Right lobe of liver (tissue), 6 donors: ENCODE data around the gene TRIM66. TPM values are rescaled to one million over a fixed set of nuclear protein-coding genes. Genes with fewer than 3 reads are reported as not detected.

Source experiments
- ATAC-seq, 4 donors: fragments of 200-7000 bp; cut with Tn5 transposase; one replicate each; pipeline ENCODE4 v1.9.1; 2020; ENCODE audit warnings: mild to moderate bottlenecking in 4 of 4, moderate library complexity in 4 of 4
- DNase-seq, 3 donors: peaks; one replicate each; pipeline ENCODE4 v3.0.0-alpha.2; 2020
- H3K27ac ChIP-seq, 3 donors: fragments of 200-600 bp; one replicate each; pipeline ENCODE4 v1.8.0; 2022
- H3K27me3 ChIP-seq, 2 donors: fragments of 200-600 bp; one replicate each; pipeline ENCODE4 v1.8.0; 2022
- H3K36me3 ChIP-seq, 4 donors: fragments of 200-600 bp; sonication (generic) in 1 of 4; one replicate each; pipeline versions ENCODE4 v1.5.1 to v1.8.0; 2017 to 2022; ENCODE audit warnings: control low read depth in 1 of 4
- H3K4me1 ChIP-seq, 4 donors: fragments of 200-600 bp; sonication (generic) in 1 of 4; one replicate each; pipeline versions ENCODE4 v1.5.1 to v1.8.0; 2017 to 2022; ENCODE audit warnings: control low read depth in 1 of 4
- H3K4me3 ChIP-seq, 3 donors: fragments of 200-600 bp; one replicate each; pipeline ENCODE4 v1.8.0; 2022
- H3K9me3 ChIP-seq, 4 donors: fragments of 200-600 bp; sonication (generic) in 1 of 4; one replicate each; pipeline versions ENCODE4 v1.5.1 to v1.8.0; 2017 to 2022; ENCODE audit warnings: control low read depth in 1 of 4
- CTCF ChIP-seq, 4 donors: fragments of 200-600 bp in 3 of 4; fragments of 450-650 bp in 1 of 4; IDR thresholded peaks; one replicate each; pipeline versions ENCODE4 v1.5.1 to v1.8.0; 2016 to 2022; ENCODE audit warnings: antibody characterized with exemption in 4 of 4, mild to moderate bottlenecking in 2 of 4
- POLR2A ChIP-seq: fragments of 450-650 bp; IDR thresholded peaks from one replicate; pipeline ENCODE4 v1.6.1; 2017; ENCODE audit warnings: antibody characterized with exemption, mild to moderate bottlenecking
- WGBS: methylation state at CpG from one replicate; pipeline ENCODE4 v1.1.6; 2018; ENCODE audit warnings: low coverage, low lambda C conversion rate; ENCODE audit not compliant: insufficient coverage; ENCODE audit errors: missing lambda C conversion rate; 5-methylcytosine and 5-hydroxymethylcytosine counted together
- intact Hi-C, 2 donors: fragments of 100-400 bp; cut with DNase I; formaldehyde crosslinking; loops; one replicate each; pipeline versions ENCODE4 v1.11.2 to v1.14.1; 2022
- total RNA-seq, 6 experiments: library from RNA; depleted of rRNA in 2 of 6; stranded (reverse); fragments of >200 nt in 2 of 6; fragmentation: NEBNext Ultra II Directional in 3 of 6; extraction: Animal tissue kit (Norgen Biotek cat#: 25700) in 3 of 6; gene quantifications; one replicate each; pipeline versions ENCODE4 v1.1.0 to v1.2.4, GENCODE V29; 2016 to 2023
- donor health status: DM: no; HTN: yes; CAD: no.
- donor health status: DM: no; HTN: no; CAD: no.
- donor health status: DM: no; HTN: no; CAD: no.
- donor health status: DM: no; HTN: yes; CAD: no.
- donor health status: DM: no; HTN: yes; CAD: no.

TRIM66 gene
- total RNA-seq, 6 experiments from 2014 or later = 4.0 to 16.4 (median 6.9) TPM

GRCh38 chr11:8692417-8692816, 10.0 kb upstream of the TRIM66 start:
- no peak for DNase-seq
- ATAC-seq = no peak
- Histone ChIP-seq H3K36me3 (peaks cover 0 to 55% (median 33%) of the 10 kb centered on the region in 4 donors), H3K27me3 (no peaks in the 10 kb centered on the region), H3K4me3 (no peak overlapping the region), H3K9me3 (no peaks in the 10 kb centered on the region), H3K27ac (no peak overlapping the region), H3K4me1 (peaks cover 0 to 14% (median 5%) of the 10 kb centered on the region in 4 donors)
- TF ChIP-seq POLR2A (no peak), CTCF (IDR thresholded peaks at IDR 0.05) (no peak)
- intact Hi-C loops = no loop called here
- WGBS = 100% methylated on average over 3 of the region's 3 CpGs

GRCh38 chr11:8691601-8692000, 9.1 kb upstream of the TRIM66 start:
- TF ChIP-seq POLR2A = no peak
- no peak for TF ChIP-seq CTCF (IDR thresholded peaks at IDR 0.05)
- 91% methylated on average over 6 of the region's 6 CpGs for WGBS
- Histone ChIP-seq H3K36me3 (peaks cover 0 to 47% (median 28%) of the 10 kb centered on the region in 4 donors), H3K9me3 (no peaks in the 10 kb centered on the region), H3K4me3 (no peak overlapping the region), H3K27ac (no peak overlapping the region), H3K27me3 (no peaks in the 10 kb centered on the region), H3K4me1 (peaks cover 0 to 18% (median 5%) of the 10 kb centered on the region in 4 donors)
- intact Hi-C loops = no loop called here
- ATAC-seq (no peak), DNase-seq (no peak)

- H3K27ac ChIP-seq = no peak overlapping the region
- H3K9me3 ChIP-seq = no peaks in the 10 kb centered on the region
- WGBS = 82% methylated on average over 4 of the region's 4 CpGs
- peaks cover 0 to 18% (median 5%) of the 10 kb centered on the region in 4 donors for H3K4me1 ChIP-seq
- no peak for ATAC-seq
- no peak overlapping the region for H3K4me3 ChIP-seq
- peaks cover 0 to 45% (median 29%) of the 10 kb centered on the region in 4 donors for H3K36me3 ChIP-seq
- intact Hi-C loops = no loop called here
- no peak for TF ChIP-seq CTCF (IDR thresholded peaks at IDR 0.05)
- TF ChIP-seq POLR2A = no peak
- H3K27me3 ChIP-seq = no peaks in the 10 kb centered on the region
- no peak for DNase-seq
Observed at GRCh38 chr11:8690374-8691342, 8.2 kb upstream of the TRIM66 start.

- peak overlapping the region in 1 of 3 donors; percentile 77 for H3K4me3 ChIP-seq
- no peak for TF ChIP-seq CTCF (IDR thresholded peaks at IDR 0.05)
- TF ChIP-seq POLR2A = no peak
- H3K27me3 ChIP-seq = no peaks in the 10 kb centered on the region
- peaks cover 0 to 45% (median 29%) of the 10 kb centered on the region in 4 donors for H3K36me3 ChIP-seq
- H3K9me3 ChIP-seq = no peaks in the 10 kb centered on the region
- intact Hi-C loops = loop anchor here in 1 of 2 donors (10.0 kb wide), 1 partner anchor 125 kb away; a partner anchor contains a TSS
- no peak overlapping the region for H3K27ac ChIP-seq
- peaks cover 0 to 22% (median 7%) of the 10 kb centered on the region in 4 donors for H3K4me1 ChIP-seq
- ATAC-seq = no peak
- 83% methylated on average over 8 of the region's 8 CpGs for WGBS
- DNase-seq = no peak
Observed at GRCh38 chr11:8689726-8690255, 7.3 kb upstream of the TRIM66 start.
